Natural killer cell (primary cell): Measurements from ENCODE around the gene SIRT1. TPM values are rescaled to one million over a fixed set of nuclear protein-coding genes. Genes with fewer than 3 reads are reported as not detected.

ENCODE experiments used
- ATAC-seq, 3 donors: fragments of 150-1000 bp in 2 of 3; fragments of 200-7000 bp in 1 of 3; cut with Tn5 transposase; 1 replicate in 1 of 3; 2 replicates in 2 of 3; pipeline ENCODE4 v1.10.0; 2021; ENCODE audit warnings: mild to moderate bottlenecking in 2 of 3, moderate library complexity in 2 of 3
- DNase-seq, 2 donors: peaks; one replicate each; pipeline versions ENCODE4 v3.0.0 to v3.0.0-alpha.2; 2013 to 2021; ENCODE audit warnings: mixed read lengths in 1 of 2
- H3K27ac ChIP-seq: one replicate; pipeline ENCODE4 v1.5.1; 2013; ENCODE audit warnings: mild to moderate bottlenecking, low read length
- H3K27me3 ChIP-seq: one replicate; pipeline ENCODE4 v1.6.1; 2013; ENCODE audit warnings: low read length; ENCODE audit not compliant: control insufficient read depth, insufficient read depth
- H3K36me3 ChIP-seq: one replicate; pipeline ENCODE4 v1.6.1; 2013; ENCODE audit warnings: low read length; ENCODE audit not compliant: control insufficient read depth, insufficient read depth
- H3K4me1 ChIP-seq: one replicate; pipeline ENCODE4 v1.6.1; 2013; ENCODE audit warnings: low read length; ENCODE audit not compliant: control insufficient read depth, insufficient read depth
- H3K4me3 ChIP-seq: one replicate; pipeline ENCODE4 v1.5.1; 2013; ENCODE audit warnings: low read length
- H3K9me3 ChIP-seq: one replicate; pipeline ENCODE4 v1.6.1; 2013; ENCODE audit warnings: low read length; ENCODE audit not compliant: control insufficient read depth, insufficient read depth
- H3K27ac Mint-ChIP-seq, 2 donors: one replicate each; pipeline ENCODE4 v1.8.0; 2022; ENCODE audit warnings: mild to moderate bottlenecking in 2 of 2, mixed read lengths in 2 of 2, moderate library complexity in 1 of 2
- H3K27me3 Mint-ChIP-seq, 2 donors: one replicate each; pipeline ENCODE4 v1.8.0; 2022; ENCODE audit warnings: low read depth in 2 of 2, mixed read lengths in 2 of 2
- H3K36me3 Mint-ChIP-seq: one replicate; pipeline ENCODE4 v1.8.0; 2022; ENCODE audit warnings: mixed read lengths
- H3K4me1 Mint-ChIP-seq, 2 donors: one replicate each; pipeline ENCODE4 v1.8.0; 2022; ENCODE audit warnings: mixed read lengths in 2 of 2
- H3K4me3 Mint-ChIP-seq: one replicate; pipeline ENCODE4 v1.8.0; 2022; ENCODE audit warnings: mild to moderate bottlenecking, moderate library complexity, mixed read lengths
- H3K9me3 Mint-ChIP-seq, 2 donors: one replicate each; pipeline ENCODE4 v1.8.0; 2022; ENCODE audit warnings: mixed read lengths in 2 of 2
- CTCF ChIP-seq: fragments of 200-600 bp; IDR thresholded peaks from one replicate; pipeline ENCODE4 v1.8.0; 2022; ENCODE audit warnings: antibody characterized with exemption
- WGBS: methylation state at CpG from one replicate; pipeline ENCODE4 v1.1.7; 2013; ENCODE audit warnings: missing lambda C conversion rate; ENCODE audit not compliant: insufficient coverage; 5-methylcytosine and 5-hydroxymethylcytosine counted together
- intact Hi-C: fragments of 100-400 bp; cut with micrococcal nuclease; formaldehyde crosslinking; loops from one replicate; pipeline ENCODE4 v1.14.2; 2022
- total RNA-seq, 4 donors: library from RNA; stranded (reverse); fragments of 120-200 nt in 1 of 4; gene quantifications; one replicate each; pipeline versions ENCODE4 v1.2.3 to v1.2.4, GENCODE V29; 2013 to 2022

The SIRT1 gene
- total RNA-seq, 3 donors from 2014 or later (not counting 1 experiment from before 2014, with no cell fraction given), result 38.2 to 51.0 (median 48.2) TPM

DNA sequence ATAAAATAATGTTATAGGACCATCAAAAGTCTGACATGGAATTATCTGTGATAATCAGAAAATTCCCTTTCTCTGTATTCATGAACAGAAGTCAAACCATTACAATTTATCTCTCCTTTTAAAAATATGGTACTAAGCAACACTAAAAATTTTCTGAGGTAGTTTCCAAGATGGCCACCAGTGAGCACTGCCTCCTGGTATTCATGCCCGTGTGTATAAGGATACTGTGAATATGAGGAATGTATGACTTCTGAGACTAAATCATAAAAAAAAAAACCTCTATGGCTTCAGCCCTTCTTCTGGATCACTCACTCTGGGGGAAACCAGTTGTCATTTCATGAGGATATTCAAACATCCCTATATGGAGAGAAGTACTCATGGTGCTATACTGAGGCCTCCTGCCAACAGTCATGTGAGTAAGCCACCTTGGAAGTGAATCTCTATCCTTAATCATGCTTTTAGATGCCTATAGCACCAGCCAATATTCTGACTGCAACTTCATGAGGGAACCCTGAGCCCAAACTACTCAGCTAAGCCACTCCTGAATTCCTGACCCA lies 41.1 kb downstream of the SIRT1 start:
- no peaks in the 10 kb centered on the region for H3K4me1 Mint-ChIP-seq
- no peaks in the 10 kb centered on the region for H3K4me1 ChIP-seq
- no peak overlapping the region for H3K4me3 Mint-ChIP-seq
- H3K36me3 ChIP-seq, result peaks cover 52% of the 10 kb centered on the region
- intact Hi-C loops, result no loop called here
- ATAC-seq, result no peak
- WGBS, result 100% methylated on average over 1 of the region's 1 CpG
- DNase-seq, result no peak
- H3K9me3 ChIP-seq, result no peaks in the 10 kb centered on the region
- H3K4me3 ChIP-seq, result no peak overlapping the region
- no peaks in the 10 kb centered on the region for H3K27me3 Mint-ChIP-seq
- TF ChIP-seq CTCF, result no peak
- no peaks in the 10 kb centered on the region for H3K36me3 Mint-ChIP-seq
- no peak overlapping the region for H3K27ac Mint-ChIP-seq
- H3K27ac ChIP-seq, result no peak overlapping the region
- no peaks in the 10 kb centered on the region for H3K9me3 Mint-ChIP-seq
- no peaks in the 10 kb centered on the region for H3K27me3 ChIP-seq

DNA sequence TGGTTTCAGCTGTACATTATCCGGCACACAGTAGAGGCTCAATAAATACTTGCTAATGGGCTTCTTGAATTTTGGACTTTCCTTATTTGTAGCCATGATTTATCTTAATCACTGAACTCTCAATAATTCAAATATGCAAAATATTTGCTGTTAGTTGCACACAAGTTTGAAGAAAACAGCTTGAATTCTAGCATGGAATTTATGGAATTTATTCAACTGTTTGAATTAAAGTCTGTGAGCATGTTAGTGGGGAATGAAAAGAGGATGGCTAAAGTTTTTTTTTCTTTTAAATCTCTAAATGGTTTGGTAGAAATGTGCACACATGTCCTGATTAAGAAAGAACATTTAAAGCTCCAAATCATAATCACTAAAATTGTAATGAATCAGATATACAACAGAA lies 42.5 kb downstream of the SIRT1 start:
- no peak overlapping the region for H3K27ac Mint-ChIP-seq
- no peaks in the 10 kb centered on the region for H3K36me3 Mint-ChIP-seq
- intact Hi-C loops, result no loop called here
- no peak for ATAC-seq
- H3K4me1 ChIP-seq, result no peaks in the 10 kb centered on the region
- no peaks in the 10 kb centered on the region for H3K4me1 Mint-ChIP-seq
- H3K27ac ChIP-seq, result no peak overlapping the region
- H3K4me3 ChIP-seq, result no peak overlapping the region
- TF ChIP-seq CTCF, result no peak
- no peak overlapping the region for H3K4me3 Mint-ChIP-seq
- H3K36me3 ChIP-seq, result peaks cover 50% of the 10 kb centered on the region
- no peaks in the 10 kb centered on the region for H3K9me3 ChIP-seq
- no peaks in the 10 kb centered on the region for H3K27me3 Mint-ChIP-seq
- 100% methylated on average over 1 of the region's 1 CpG for WGBS
- no peaks in the 10 kb centered on the region for H3K27me3 ChIP-seq
- DNase-seq, result no peak
- H3K9me3 Mint-ChIP-seq, result no peaks in the 10 kb centered on the region

- Mint-ChIP-seq H3K4me3 (no peak overlapping the region), H3K27ac (no peak overlapping the region), H3K27me3 (no peaks in the 10 kb centered on the region), H3K36me3 (peaks cover 10% of the 10 kb centered on the region), H3K4me1 (no peaks in the 10 kb centered on the region), H3K9me3 (no peaks in the 10 kb centered on the region)
- Histone ChIP-seq H3K27me3 (no peaks in the 10 kb centered on the region), H3K27ac (no peak overlapping the region), H3K4me3 (no peak overlapping the region), H3K36me3 (peaks cover 61% of the 10 kb centered on the region), H3K9me3 (no peaks in the 10 kb centered on the region), H3K4me1 (no peaks in the 10 kb centered on the region)
- no peak for ATAC-seq
- TF ChIP-seq CTCF, result no peak
- WGBS, result no CpG with 5 or more reads among the region's 2 CpGs
- DNase-seq, result no peak
- intact Hi-C loops, result no loop called here
These were observed 48.7 kb downstream of the SIRT1 start for GRCh38 chr10:67933199-67933598.

GRCh38 chr10:67934336-67934735 lies 49.9 kb downstream of the SIRT1 start:
- Mint-ChIP-seq H3K36me3 (peaks cover 10% of the 10 kb centered on the region), H3K4me3 (no peak overlapping the region)

More at GRCh38 chr10:67934336-67934735, 49.9 kb downstream of the SIRT1 start:
- Histone ChIP-seq H3K4me1 (no peaks in the 10 kb centered on the region), H3K27ac (no peak overlapping the region), H3K27me3 (no peaks in the 10 kb centered on the region), H3K9me3 (no peaks in the 10 kb centered on the region), H3K36me3 (peaks cover 66% of the 10 kb centered on the region), H3K4me3 (no peak overlapping the region)
- WGBS, result no CpG with 5 or more reads among the region's 1 CpG
- intact Hi-C loops, result no loop called here
- no peak for ATAC-seq
- DNase-seq, result no peak
- no peaks in the 10 kb centered on the region for H3K4me1 Mint-ChIP-seq
- TF ChIP-seq CTCF, result no peak
- H3K27ac Mint-ChIP-seq, result peak overlapping the region in 1 of 2 donors; percentile 50
- H3K9me3 Mint-ChIP-seq, result no peaks in the 10 kb centered on the region
- no peaks in the 10 kb centered on the region for H3K27me3 Mint-ChIP-seq
